HG03095 (cell line): ENCODE data around the gene ACAA2.
A peak's percentile ranks its signal among the peaks of the same experiment; 100 is the strongest.
"Not testable (repeated sequence)": the region's sequence is repeated elsewhere in the genome, so short reads cannot be mapped to it uniquely, and the experiment has no call there.

Experiments used
- ATAC-seq: cut with Tn5 transposase; IDR thresholded peaks from one replicate; pipeline ENCODE4 v1.9.1; 2021; ENCODE audit warnings: moderate library complexity; ENCODE audit not compliant: unreplicated experiment

ACAA2 gene

DNA sequence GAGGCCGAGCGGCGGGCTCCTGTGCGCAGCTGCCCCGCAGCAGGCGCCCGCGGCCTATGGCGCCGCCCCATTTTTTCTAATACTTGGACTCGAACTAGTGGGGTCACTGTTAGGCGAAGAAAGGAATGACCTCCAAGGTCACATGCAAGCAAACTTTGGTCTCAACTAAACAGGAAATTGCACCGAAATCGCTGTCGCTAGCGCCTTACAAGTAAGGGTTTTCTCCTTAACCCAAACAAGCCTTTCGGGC, 339 bp downstream of the ACAA2 start:
- ATAC-seq, result peak; percentile 27

DNA sequence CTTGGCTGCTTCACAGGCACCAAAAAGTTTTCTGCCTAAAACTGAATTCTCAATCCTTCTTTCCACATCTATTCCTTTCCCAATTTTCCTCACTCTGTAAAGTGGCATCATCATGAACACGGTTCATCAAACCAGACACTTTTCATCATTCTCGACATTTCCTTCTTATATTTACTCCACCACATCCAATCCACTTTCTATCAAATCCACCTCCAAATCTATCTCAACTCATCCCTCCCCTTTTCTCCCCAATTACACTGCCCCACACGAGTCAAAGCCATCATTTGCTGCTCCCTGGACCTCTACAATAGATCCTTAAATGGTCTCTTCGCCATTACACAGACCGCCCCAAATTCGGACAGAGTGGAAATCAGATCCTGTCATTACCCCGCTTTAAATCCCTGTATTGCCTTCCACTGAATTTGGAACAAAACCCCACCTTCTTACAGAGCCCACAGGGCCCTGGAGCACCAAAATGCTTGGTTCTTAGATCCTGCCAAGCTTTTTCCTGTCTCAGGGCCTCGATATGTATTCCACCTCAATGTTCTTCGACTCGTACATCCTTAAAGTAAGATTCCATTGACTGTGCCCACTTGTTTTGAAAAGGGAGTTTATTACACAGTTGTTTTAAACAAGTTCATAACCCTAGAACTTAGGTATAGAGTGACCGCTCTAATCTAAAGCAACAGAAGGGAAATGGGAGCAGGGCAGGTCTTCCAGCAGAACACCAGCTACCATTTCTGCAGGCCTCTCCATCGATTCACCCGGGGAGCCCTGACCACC, 856 bp downstream of the ACAA2 start:
- no peak for ATAC-seq

DNA sequence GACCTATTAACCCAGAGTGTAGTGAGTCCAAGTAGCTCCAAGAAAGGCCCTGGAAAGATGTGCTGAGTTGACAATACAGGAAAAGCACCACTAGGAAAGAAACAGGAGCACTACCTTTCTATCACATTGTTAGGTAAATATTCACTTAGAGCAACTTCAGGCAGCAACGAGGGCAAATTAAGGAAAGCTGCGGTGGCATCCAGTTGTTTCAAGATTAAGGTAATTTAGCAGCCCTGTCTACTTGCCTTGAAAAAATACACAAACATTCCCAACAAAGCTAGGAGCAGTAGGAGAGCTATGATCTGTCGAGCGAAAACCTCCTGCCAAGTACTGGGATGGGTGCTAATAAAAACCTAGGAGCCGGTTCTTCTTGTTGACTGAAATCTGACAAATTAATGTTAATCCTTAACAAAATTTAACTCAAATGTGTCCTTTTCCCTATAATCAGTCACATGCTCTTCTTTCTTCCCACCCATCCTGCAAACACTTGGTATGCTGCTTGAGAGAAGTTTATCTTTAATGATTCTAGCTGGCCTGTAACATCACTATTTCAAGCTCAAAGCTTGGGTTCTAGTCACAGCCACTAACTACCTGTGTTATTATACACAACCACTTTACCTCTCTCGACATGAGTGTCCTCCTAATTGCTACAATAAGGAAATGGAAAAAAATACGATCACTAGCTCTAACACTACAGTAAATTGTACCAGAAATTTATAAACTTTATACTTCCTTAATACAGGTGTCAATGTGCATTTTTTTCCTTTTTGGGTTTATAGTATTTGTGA, 2.0 kb downstream of the ACAA2 start:
- no peak for ATAC-seq

DNA sequence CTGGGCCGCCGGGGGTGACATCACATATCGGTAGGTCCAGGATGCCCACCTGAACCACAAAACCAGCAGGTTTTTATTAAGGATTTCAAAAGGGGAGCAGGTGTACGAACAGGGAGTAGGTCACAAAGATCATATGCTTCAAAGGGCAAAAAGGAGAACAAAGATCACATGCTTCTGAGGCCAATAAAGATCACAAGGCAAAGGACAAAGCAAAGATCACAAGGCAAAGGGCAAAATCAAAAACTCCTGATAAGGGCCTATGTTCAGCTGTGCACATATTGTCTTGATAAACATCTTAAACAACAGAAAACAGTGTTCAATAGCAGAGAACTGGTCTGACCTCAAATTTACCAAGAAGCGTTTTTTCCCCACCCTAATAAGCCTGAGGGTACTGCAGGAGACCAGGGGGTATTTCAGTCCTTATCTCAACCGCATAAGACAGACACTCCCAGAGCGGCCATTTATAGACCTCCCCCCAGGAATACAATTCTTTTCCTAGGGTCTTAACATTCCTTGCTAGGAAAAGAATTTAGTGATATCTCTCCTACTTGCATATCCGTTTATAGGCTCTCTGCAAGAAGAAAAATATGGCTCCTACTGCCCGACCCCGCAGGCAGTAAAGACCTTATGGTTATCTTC, 4.7 kb downstream of the ACAA2 start:
- not testable (repeated sequence) for ATAC-seq

DNA sequence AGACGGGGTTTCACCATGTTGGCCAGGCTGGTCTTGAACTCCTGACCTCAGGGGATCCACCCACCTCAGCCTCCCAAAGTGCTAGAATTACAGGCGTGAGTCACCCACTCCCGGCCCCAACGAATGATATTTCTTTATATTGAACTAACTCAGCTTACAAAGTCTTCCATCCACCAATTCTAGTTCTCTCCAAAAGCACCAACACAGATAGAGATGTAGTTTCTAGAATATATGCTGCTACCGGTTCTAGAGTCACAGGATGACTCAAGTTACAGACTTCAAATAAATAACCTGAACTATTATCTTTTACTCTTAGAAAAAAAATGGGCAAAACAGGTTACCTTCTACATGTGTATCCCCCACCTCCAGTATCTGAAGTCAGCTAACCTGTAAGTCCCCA, 9.2 kb downstream of the ACAA2 start:
- no peak for ATAC-seq

DNA sequence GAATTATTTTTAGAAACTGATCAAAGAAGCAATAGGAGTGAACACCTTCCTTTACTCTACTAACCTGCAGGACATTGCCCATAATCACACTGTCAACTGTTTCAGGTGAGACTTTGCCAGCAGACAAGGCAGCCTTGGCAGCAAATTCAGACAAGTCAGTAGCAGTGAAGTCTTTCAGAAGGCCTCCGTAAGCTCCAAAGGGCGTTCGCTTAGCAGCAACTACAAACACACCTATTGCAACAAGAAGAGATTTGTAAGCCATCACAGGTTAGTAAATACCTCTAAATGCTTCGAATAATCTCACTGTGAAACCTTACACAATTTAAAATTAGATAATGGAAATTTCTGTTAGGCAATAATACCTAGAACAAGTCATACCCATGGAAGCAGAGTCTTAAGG, 10.7 kb downstream of the ACAA2 start:
- ATAC-seq, result no peak

DNA sequence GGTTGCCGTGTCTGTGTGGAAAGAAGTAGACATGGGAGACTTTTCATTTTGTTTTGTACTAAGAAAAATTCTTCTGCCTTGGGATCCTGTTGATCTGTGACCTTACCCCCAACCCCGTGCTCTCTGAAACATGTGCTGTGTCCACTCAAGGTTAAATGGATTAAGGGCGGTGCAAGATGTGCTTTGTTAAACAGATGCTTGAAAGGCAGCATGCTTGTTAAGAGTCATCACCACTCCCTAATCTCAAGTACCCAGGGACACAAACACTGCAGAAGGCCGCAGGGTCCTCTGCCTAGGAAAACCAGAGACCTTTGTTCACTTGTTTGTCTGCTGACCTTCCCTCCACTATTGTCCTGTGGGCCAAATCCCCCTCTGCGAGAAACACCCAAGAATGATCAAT, 12.8 kb downstream of the ACAA2 start:
- not testable (repeated sequence) for ATAC-seq

DNA sequence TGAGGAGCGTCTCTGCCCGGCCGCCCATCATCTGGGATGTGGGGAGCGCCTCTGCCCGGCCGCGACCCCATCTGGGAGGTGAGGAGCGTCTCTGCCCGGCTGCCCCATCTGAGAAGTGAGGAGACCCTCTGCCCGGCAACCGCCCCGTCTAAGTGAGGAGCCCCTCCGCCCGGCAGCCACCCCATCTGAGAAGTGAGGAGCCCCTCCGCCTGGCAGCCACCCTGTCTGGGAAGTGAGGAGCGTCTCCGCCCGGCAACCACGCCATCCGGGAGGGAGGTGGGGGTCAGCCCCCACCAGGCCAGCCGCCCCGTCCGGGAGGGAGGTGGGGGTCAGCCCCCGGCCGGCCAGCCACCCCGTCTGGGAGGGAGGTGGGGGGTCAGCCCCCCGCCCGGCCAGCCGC, 13.5 kb downstream of the ACAA2 start:
- ATAC-seq, result not testable (repeated sequence)

DNA sequence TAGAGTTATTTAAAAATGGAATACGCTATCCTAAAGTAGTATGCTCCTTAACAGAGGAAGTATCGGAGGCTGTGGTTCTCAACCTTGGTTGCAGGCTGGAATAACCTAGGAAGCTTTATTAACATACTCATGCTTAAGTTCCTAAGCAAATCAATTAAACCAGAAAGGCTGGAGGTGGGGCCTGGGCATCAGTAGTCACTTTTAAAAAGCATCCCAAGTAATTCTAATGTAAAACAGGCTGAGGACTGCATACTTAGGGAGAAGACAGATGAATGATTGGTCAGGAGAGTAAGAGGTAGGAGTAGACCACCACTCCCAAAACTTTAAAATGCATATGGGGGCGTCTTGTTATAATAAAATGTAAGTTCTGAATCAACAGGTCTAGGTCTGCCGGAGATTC, 15.3 kb downstream of the ACAA2 start:
- ATAC-seq, result no peak

DNA sequence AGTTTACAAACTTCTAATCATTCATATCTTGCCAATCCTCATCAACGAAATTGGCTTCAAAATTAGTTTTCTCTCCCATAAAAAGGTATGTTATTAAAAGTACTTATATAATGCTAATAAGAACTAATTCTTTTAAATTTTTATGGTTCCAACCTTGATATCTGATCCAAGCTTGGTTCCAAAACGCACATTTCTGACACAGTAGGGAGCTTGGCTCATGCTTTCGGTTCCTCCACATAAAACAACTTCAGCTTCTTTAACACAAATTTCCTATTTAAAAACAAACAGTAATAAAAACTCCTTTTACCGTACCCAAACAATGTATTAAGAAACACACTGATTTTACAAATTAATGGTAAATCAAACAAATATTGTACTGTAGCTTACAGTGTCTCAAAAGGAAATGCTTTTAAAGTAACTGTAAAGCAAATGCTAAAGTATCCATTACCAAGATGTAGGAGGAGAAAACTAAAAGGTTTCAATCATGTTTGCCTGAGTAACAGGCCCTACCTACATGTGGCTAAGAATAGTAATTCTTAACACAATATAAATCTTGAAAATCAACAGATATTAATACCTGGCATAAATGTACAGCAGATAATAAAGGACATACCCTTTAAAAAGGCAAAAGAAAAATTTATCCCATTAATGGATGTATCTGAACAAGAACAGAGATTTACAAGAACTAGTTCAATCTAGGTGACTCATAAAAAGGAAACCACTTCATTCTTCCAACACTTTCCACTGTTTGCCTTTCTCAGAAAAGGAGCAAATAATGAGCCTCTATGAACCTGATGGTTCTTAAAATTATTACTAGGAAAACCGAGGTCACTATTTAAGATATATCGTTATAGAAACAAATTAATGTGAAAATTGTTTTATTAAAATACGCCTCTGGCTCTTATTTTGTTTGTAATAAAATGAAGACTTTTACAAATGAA, 17.5 kb downstream of the ACAA2 start:
- no peak for ATAC-seq

DNA sequence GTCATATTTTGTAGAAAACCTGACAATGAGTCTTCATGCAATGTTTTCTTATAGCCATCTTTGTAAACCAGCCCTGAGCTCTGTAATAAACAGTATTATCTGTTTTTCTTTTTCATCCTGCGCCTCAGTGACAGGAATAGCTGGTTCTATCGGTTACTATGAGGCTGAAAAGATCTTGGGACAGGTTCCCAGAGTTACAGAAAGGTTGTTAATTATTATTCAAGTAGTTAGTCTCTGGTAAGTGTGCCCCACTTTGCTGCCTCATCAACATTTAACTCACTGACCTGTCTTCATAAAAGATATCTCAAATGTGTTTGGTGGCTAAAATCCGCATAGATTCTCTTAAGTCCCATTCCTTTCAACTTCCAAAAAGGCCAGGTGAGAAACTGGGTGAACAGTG, 18.6 kb downstream of the ACAA2 start:
- no peak for ATAC-seq

DNA sequence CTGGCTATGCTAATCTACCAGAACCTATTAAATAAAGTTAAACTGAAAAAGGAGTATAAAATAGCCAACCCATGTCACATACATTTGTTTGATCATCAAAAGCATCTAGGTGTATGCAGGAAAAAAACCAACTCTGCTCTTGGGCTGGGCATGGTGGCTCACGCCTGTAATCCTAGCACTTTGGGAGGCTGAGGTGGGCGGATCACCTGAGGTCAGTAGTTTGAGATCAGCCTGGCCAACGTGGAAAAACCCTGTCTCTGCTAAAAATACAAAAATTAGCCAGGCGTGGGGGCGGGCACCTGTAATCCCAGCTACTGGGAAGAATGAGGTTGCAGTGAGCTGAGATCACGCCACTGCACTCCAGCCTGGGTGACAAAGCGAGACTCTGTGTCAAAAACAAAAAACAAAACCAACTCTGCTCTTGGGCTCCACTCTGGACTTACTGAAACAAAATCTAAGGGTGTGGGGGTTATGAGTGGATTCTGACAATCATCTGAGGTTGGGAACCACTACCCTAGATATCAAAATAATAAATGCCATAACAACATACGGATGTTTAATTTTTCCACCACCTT, 23.7 kb downstream of the ACAA2 start:
- not testable (repeated sequence) for ATAC-seq

DNA sequence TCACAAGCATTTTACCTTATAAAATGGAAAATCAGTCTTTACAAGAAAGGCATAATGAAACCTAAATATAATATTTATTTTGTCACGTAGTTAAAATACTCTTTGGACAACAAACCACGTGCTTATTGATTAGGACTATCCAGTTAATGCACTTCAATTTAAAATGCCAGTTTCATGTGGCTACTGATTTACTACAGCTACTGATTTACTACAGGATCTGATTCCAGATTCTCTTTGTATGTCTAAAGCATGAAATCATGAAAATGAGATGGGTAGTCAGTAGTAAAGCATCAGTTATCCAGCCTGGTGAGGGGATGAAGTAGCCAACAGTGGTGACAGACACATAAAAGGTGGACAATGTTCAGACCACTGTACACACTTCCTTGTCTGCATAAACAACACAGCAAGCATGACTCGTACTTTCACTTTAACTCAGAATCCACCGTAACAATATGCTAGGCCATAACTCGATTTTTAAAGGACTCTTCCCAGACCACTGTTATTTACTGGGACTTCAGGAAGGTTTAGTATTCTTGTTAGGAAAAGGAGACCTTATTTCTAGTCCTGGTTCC, 24.9 kb downstream of the ACAA2 start:
- peak; percentile 82 for ATAC-seq

DNA sequence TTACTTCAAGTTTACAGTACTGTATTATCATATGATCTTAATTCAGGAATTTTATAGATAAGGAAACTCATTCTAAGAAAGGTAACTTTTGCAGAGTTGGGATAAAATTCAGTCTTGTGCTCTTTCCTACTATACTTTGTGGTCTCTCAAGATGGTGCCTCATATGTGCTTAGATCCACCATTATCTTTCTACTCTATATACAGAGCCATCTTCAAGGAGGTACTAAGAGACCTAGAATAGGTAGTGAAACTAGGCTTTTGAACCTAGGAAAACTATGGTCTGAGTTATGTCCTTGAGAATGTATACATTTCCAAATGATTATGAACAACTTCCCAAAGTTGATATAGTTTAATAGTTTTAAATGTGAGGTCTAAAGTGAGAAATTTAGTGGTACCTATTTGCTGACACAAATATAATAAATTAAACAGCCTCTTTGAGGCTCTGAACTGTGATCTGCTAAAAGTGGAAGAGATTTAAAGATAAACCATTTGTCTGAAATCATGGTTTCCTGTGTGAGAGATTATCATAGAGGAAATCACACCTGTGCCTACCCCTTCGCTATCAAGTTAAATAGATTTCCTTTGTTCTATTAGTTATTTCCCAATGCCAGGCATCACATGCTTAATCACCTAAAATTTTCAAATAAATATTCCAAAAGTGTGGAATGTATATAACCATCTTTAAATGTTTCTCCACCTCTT, 27.2 kb downstream of the ACAA2 start:
- ATAC-seq, result no peak

DNA sequence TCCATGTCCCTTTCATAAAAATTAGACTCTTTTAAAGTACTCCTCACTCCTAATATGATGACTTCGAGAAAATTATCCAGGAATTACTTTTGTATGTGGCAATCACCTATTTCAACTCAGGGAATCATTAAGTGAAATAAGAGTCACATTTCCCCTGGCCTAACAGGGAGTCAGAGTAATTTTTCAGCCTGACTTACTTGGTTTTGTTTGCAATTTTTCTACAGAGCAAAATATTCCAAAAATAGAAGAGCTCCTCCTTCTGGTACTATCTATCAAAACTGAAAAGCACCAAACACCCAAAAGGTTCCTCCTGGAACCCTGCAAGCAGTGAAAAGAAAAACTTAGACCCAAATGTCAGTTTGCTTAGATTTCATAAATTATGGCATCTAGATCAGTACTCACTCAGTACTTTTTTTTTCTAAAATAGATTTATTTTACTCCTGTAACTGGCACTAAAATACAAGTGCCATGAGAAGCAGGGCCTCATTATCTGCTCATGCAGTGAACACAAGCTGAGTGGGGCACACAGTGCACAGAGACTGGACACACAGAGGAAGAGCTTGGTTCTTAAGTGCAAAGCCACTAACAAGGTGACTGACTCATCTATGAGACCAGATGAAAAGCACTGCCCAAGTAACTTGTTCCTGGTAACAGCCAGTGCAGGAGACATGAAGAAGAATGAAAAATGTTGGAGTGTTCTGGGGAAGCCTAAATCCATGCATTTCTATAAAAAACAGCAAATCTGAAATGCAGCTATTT, 28.7 kb downstream of the ACAA2 start:
- no peak for ATAC-seq

DNA sequence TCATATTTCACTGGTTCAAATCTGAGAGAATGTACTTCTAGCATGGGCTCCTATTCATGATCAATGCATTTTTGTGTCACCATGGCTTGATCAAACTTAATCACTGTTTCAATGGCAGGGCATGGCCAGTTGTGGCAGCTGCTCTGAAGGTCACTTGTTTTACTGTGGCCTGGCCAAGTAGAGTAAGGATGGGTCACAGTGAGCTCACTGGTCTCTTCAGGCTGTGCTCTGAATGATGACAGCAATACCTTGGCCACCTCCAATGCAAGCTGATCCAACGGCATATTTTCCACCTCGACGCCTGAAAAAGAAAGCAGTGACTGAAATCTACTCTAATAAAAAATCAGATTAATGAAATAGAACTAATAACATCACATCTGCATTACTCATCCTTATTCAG, 29.7 kb downstream of the ACAA2 start:
- not testable (repeated sequence) for ATAC-seq

DNA sequence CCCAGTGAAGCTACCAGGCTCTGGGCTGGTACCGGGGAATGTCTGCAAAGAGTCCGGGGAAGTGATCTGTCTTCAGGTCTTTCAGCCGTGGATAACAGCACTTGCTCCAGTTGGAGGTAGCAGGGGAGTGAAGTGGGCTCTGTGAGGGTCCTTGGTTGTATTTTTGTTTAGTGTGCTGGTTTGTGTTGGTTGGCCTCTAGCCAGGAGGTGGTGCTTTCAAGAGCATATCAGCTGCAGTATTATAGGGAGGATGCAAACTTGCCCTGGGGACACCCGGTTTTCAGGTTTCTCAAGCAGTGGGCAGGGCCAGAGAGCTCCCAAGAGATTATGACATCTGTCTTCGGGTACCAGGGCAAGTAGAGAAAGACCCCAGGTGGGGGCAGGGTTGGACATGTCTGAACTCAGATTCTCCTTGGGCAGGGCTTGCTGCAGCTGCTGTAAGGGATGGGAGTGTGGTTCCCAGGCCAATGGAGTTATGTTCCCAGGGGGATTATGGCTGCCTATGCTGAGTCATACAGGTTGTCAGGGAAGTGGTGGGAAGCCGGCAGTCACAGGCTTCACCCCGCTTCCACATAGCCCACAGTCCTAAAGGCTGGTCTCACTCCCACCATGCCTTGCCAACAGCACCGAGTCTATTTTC, 34.4 kb downstream of the ACAA2 start:
- no peak for ATAC-seq

DNA sequence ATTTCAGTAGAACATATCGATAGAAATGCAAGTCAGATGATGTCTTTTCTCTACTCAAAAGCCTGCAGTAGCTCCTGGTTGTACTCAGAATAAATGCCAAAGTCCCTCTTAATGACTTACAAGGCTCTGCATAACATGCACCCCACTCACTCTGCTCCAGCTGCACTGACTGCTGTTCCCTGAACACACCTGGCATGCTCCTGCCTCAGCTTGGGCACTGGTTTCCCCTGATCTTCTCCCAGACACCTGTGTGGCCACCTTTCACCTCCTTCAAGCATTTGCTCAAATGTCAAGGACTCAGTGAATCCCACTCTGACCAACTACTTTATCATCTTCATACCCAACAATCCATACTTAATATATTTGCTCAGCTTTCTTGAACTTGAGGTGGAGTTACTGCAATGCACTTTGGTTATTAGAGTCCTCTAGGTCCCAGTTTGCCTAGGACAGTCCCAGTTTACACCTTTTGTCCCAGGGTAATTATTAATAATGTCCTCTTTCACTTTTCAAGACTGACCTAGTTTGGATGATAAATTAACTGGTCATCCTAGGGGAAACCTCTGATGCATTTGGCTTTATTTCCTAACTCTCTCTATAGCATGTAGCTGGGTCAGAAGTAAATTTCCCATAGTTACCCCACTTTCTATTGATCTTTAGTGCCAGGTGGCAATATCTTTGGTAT, 44.1 kb downstream of the ACAA2 start:
- ATAC-seq, result no peak
